ENCODE results near the gene ITGB8.
"Not testable (repeated sequence)": the region's sequence is repeated elsewhere in the genome, so short reads cannot be mapped to it uniquely, and the experiment has no call there.

ITGB8 gene

GRCh38 chr7:20385126-20385525, 54.4 kb downstream of the ITGB8 start:
- DNase-seq, result no peak

GRCh38 chr7:20388084-20388483, 57.4 kb downstream of the ITGB8 start:
- no peak for DNase-seq

- not testable (repeated sequence) for DNase-seq
These were observed 58.5 kb downstream of the ITGB8 start for GRCh38 chr7:20389192-20389591.

DNA sequence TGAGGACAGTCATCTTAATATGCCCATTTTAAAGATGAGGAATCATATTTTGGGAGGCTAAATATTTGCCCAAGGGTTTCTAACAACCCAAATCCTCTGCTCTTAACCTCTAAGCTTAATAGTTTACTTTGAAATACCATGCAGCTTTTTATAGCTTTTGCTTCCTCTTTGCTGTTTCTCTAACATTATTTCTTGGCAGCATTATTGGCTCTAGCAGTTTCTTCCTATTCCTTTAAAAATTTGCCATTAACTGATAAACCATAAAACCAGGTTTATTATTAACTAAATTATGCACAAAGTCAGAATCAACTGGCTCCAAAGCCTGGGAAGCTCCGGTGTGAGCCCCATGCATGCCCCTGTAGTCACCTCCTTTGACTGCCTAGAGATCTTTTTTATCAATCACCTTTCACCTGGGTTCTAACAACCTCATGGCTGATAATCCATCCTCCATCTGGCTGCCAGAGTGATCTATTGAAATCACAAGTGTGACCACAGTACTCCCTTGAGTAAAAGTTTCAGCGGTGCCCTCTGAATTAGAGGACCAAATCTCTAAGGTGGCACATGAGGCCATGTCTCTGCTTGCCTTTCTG, 62.4 kb downstream of the ITGB8 start:
- no peak for DNase-seq

GRCh38 chr7:20393616-20394015, 62.9 kb downstream of the ITGB8 start:
- no peak for DNase-seq

GRCh38 chr7:20394284-20394683, 63.6 kb downstream of the ITGB8 start:
- DNase-seq, result no peak

DNA sequence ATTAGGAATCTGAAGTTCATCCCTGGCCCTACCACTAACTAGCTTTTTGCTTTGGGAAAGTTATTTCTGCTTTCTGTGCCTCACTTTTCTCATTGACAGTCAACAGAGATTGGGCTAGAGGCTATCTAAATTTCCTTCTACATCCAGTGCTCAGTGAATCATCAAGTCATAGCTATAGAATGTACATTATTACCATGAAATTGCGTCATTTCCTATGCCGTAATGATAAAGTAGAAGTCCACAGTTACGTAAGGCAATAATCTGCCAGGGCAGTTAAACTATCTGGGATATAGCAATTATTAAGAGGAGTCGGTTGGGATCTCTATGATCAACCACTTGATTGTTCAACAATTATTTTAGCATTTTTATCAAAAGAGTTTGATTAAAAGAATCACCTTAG, 64.4 kb downstream of the ITGB8 start:
- no peak for DNase-seq

DNA sequence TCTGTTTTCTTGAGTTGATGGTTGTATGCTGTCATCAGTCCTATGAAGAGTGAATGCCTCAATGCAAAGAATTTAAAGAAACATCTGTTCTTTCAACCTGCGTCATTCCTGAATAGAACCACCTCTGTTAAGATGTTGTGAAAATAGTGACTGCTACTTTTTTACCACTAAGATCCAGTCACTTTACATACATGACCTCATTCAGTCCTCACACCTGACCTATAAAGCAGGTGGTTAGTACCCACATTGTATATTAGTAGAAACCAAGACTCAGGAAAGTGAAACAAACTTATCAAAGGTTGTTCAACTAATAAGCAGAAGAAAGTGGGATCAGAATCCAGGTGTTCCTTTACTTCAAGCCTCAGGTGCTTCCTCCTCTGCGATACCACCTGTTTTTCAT, 64.8 kb downstream of the ITGB8 start:
- DNase-seq, result no peak

- no peak for DNase-seq
These were observed 68.8 kb downstream of the ITGB8 start for GRCh38 chr7:20399521-20399920.

GRCh38 chr7:20401861-20402746, 71.4 kb downstream of the ITGB8 start:
- DNase-seq, result no peak

- DNase-seq, result no peak
These were observed 72.1 kb downstream of the ITGB8 start for GRCh38 chr7:20402747-20403230.

DNA sequence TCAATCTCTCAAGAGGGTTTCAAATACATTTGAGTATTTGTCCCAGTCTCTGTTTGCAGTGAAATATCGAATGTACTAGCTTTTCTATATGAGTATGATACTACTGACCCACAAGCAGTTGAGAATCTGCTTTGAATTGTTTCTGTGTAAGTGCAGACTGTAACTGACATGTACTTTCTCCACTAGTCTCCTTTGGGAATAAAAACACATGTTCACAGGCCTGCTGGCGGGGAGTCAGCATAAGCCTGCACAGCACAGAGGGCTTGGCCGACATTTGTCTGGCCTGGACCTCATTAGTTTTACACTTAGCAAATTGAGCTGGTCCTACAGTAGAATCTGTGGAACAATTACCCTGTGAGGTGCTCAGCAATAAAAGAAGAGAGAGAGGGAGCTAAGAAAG, 72.6 kb downstream of the ITGB8 start:
- DNase-seq, result no peak

- DNase-seq, result no peak
These were observed 73.6 kb downstream of the ITGB8 start for GRCh38 chr7:20404320-20404719.

DNA sequence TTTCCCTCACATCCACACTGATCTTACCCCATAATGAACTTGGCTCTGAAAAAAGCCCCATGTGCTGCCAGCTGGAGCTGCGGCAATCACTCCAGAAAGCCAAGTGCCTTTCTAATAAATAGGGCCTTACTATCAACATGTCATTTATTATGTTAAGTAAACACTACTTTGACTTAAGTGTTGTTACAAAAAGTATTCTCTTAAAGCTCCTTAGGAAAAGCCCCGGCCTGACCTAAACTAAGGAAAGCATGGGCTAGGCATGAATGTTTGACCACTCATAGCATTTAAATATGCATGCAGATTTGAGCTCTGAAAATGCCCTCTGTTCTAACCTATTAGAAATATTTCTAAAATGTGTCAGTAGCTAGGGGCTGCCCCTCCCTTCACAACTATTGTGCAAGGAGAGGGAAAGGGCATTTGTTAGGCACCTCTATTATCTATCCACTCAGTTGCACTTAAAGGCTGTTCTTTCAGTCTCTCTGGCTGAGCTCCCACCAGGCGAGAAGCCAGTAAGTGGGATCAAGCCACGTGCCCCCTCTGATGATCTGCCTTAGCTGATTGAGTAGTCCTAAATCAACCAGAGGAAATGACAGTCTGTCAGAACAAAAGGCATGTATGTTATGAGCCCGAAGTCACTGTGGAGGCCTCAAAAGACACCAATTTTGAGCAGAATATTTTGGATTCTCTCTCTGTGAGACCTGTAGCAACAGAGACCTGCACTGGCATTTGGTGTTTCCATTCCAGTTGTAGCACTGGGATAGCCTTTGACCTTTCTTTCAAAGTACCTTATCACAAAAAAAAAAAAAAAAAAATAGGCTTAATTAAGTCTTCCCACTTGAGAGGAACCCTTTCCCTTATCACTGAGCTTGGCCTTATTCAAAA, 77.1 kb downstream of the ITGB8 start:
- DNase-seq, result peak in 1 of 2 experiments; percentile 41

GRCh38 chr7:20408467-20408826, 77.7 kb downstream of the ITGB8 start:
- DNase-seq, result no peak

GRCh38 chr7:20409961-20410360, 79.3 kb downstream of the ITGB8 start:
- DNase-seq, result no peak

GRCh38 chr7:20411372-20411771, 80.7 kb downstream of the ITGB8 start:
- no peak for DNase-seq

- no peak for DNase-seq
These were observed 81.3 kb downstream of the ITGB8 start for GRCh38 chr7:20412032-20412431.

DNA sequence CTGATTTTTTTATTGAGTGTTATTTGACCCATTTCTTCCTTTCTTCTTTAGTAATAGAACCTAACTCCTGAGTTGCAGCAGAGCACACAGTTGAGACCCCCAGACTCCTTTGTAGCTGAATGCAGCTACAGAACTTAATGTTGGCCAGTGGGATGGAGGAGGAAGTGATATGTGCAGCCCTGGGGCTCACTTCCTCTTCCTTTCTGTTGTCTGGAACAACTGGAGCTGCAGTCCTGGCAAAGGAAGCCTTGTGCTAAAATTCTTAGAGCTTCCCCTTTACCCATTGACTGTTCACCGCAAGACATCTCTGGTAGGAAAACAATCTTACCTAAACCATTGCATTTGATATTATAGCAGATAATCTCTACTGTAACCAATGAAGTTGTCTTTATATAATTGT, 86.6 kb downstream of the ITGB8 start:
- no peak for DNase-seq

- DNase-seq, result no peak
These were observed 87.1 kb downstream of the ITGB8 start for GRCh38 chr7:20417675-20418382.

DNA sequence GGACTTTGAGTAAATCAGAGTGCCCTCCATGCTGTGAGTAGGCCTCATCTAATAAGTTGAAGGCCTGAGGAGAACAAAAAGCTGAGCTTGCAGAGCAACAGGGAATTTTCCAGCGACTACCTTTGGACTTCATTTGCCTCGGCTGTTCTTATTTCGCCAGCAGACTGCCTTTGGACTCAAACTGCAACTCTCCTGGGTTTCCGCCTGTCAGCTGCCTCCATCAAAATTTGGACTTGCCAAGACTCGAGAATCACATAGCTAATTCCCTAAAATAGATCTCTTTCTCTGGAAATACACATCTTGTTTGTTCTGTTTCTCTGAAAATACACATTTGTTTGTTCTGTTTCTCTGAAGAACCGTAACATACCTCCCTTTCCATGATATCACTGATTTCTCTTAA, 93.8 kb downstream of the ITGB8 start:
- DNase-seq, result no peak

DNA sequence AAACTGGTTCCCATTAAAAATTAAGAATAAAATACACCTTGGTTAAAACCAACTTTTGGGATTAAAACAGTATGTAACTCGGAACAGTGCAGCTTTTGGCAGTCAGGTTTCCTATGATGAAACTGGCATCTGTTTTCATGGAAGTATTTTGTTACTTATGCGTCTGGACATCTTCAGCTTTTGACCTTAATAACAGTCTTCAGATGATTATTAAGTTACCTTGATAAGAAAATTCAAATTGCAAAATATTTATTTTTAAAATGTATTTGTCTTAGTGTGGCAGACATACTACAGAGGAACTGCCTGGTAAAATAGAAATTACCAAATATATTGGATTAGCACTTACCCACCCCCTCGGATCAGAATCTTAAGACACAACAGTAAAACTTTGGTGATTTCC, 100.0 kb downstream of the ITGB8 start:
- no peak for DNase-seq

- DNase-seq, result no peak
These were observed 100.4 kb downstream of the ITGB8 start for GRCh38 chr7:20431146-20431545.
